Mesenteric fat pad (tissue), 1 donor: ENCODE data around the gene IGFBP3. TPM values are rescaled to one million over a fixed set of nuclear protein-coding genes. Genes with fewer than 3 reads are reported as not detected.
"Not testable (repeated sequence)": the region's sequence is repeated elsewhere in the genome, so short reads cannot be mapped to it uniquely, and the experiment has no call there.

ENCODE experiments used
- DNase-seq: peaks from one replicate; pipeline ENCODE4 v3.0.0-alpha.2; 2020; ENCODE audit warnings: low spot score
- long read RNA-seq: library from polyadenylated mRNA; unstranded; transcript quantifications from one replicate; pipeline ENCODE4 v2.0.0, GENCODE V29; 2020
- total RNA-seq: library from RNA; stranded (reverse); fragmentation: NEBNext Ultra II Directional; extraction: Animal tissue kit (Norgen Biotek cat#: 25700); gene quantifications from one replicate; pipeline ENCODE4 v1.2.1, GENCODE V29; 2021
- donor health status: DM: yes; HTN: yes; CAD: no.

IGFBP3 gene
- 223 TPM for total RNA-seq
- long read RNA-seq, transcript IGFBP3-201 (5 exons, 2,262 nt), result major isoform, 36 of 63 reads
- long read RNA-seq, transcript IGFBP3-207 (2 exons, 583 nt), result minor isoform, 7 of 63 reads
- long read RNA-seq, partial matches to known transcripts, result 2 of 63 reads
- long read RNA-seq, other reads (novel, unspliced or antisense), result 18 of 63 reads

GRCh38 chr7:45920502-45921380 is at the start of gene IGFBP3:
IGFBP3 (minus strand) TSS chr7:45921272; CDS start chr7:45921140, 132 bp downstream.
- no peak for DNase-seq

- DNase-seq, result no peak
Observed at GRCh38 chr7:45970454-45970853, 49.4 kb upstream of the IGFBP3 start.

- no peak for DNase-seq
Observed at GRCh38 chr7:45969940-45970339, 48.9 kb upstream of the IGFBP3 start.

GRCh38 chr7:45968856-45969541 is 47.9 kb upstream of the IGFBP3 start:
- no peak for DNase-seq

GRCh38 chr7:45968312-45968711 is 47.2 kb upstream of the IGFBP3 start:
- no peak for DNase-seq

GRCh38 chr7:45967591-45968157 is 46.6 kb upstream of the IGFBP3 start:
- no peak for DNase-seq

- DNase-seq, result no peak
Observed at GRCh38 chr7:45962861-45963260, 41.8 kb upstream of the IGFBP3 start.

GRCh38 chr7:45957721-45958120 is 36.6 kb upstream of the IGFBP3 start:
- no peak for DNase-seq

- no peak for DNase-seq
Observed at GRCh38 chr7:45955286-45955685, 34.2 kb upstream of the IGFBP3 start.

- not testable (repeated sequence) for DNase-seq
Observed at GRCh38 chr7:45953055-45953454, 32.0 kb upstream of the IGFBP3 start.

- DNase-seq, result no peak
Observed at GRCh38 chr7:45944058-45944457, 23.0 kb upstream of the IGFBP3 start.

GRCh38 chr7:45940939-45941338 is 19.9 kb upstream of the IGFBP3 start:
- DNase-seq, result no peak

GRCh38 chr7:45940237-45940781 is 19.2 kb upstream of the IGFBP3 start:
- DNase-seq, result not testable (repeated sequence)

GRCh38 chr7:45939574-45939973 is 18.5 kb upstream of the IGFBP3 start:
- DNase-seq, result no peak

GRCh38 chr7:45938626-45939302 is 17.7 kb upstream of the IGFBP3 start:
- DNase-seq, result no peak

- DNase-seq, result no peak
Observed at GRCh38 chr7:45937862-45938261, 16.8 kb upstream of the IGFBP3 start.

- DNase-seq, result no peak
Observed at GRCh38 chr7:45937301-45937700, 16.2 kb upstream of the IGFBP3 start.

GRCh38 chr7:45930967-45931366 is 9.9 kb upstream of the IGFBP3 start:
- DNase-seq, result no peak

- DNase-seq, result no peak
Observed at GRCh38 chr7:45927721-45928120, 6.6 kb upstream of the IGFBP3 start.

- no peak for DNase-seq
Observed at GRCh38 chr7:45924283-45924682, 3.2 kb upstream of the IGFBP3 start.

GRCh38 chr7:45923818-45924217 is 2.7 kb upstream of the IGFBP3 start:
- no peak for DNase-seq
